C4-2B (cell line): ENCODE measurements around the gene GTF2F1.

ENCODE experiments used
- ZFX ChIP-seq: fragments of 450-650 bp; IDR thresholded peaks from 2 replicates; pipeline ENCODE4 v1.6.1; 2017
- TF ChIP-seq, protein P1 (sequence below): fragments of 450-650 bp; conservative IDR thresholded peaks from 2 replicates; pipeline ENCODE4 v1.5.1; 2017; ENCODE audit warnings: mild to moderate bottlenecking

DNA sequence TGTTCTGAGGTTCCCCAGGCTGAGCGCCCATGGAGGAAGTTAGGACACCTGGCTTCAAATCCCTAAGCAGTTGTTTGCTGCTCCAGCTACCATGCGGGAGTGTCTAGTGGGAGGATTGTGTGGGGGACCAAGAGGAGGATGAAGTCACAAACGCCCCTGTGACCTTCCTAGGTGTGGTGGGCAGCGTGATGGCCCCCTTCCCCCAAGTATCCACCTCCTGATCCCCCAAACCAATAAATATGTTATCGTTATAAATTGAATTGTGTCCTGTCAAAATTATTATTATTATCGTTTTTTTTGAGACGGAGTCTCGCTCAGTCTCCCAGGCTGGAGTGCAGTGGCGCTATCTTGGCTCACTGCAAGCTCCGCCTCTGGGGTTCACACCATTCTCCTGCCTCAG, 40.7 kb upstream of the GTF2F1 start, which contains the start of gene SLC25A41:
- TF ChIP-seq, protein P1, sequence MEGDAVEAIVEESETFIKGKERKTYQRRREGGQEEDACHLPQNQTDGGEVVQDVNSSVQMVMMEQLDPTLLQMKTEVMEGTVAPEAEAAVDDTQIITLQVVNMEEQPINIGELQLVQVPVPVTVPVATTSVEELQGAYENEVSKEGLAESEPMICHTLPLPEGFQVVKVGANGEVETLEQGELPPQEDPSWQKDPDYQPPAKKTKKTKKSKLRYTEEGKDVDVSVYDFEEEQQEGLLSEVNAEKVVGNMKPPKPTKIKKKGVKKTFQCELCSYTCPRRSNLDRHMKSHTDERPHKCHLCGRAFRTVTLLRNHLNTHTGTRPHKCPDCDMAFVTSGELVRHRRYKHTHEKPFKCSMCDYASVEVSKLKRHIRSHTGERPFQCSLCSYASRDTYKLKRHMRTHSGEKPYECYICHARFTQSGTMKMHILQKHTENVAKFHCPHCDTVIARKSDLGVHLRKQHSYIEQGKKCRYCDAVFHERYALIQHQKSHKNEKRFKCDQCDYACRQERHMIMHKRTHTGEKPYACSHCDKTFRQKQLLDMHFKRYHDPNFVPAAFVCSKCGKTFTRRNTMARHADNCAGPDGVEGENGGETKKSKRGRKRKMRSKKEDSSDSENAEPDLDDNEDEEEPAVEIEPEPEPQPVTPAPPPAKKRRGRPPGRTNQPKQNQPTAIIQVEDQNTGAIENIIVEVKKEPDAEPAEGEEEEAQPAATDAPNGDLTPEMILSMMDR: no peak
- no peak for TF ChIP-seq ZFX
